T-helper 22 cell (primary cell): ENCODE data around the gene SEMA4D.

Source experiments
- DNase-seq: peaks from one replicate; pipeline ENCODE4 v3.0.0-alpha.2; 2020; ENCODE audit warnings: low read depth

SEMA4D gene

GRCh38 chr9:89528131-89528530, 30.2 kb upstream of the SEMA4D start:
- DNase-seq: no peak

- DNase-seq: no peak
Measured at GRCh38 chr9:89527084-89527483, 29.2 kb upstream of the SEMA4D start.

- DNase-seq: no peak
Measured at GRCh38 chr9:89526667-89527066, 28.8 kb upstream of the SEMA4D start.

- DNase-seq: no peak
Measured at GRCh38 chr9:89525446-89526374, 27.8 kb upstream of the SEMA4D start.

GRCh38 chr9:89524963-89525362, 27.1 kb upstream of the SEMA4D start:
- no peak for DNase-seq

GRCh38 chr9:89523948-89524347, 26.0 kb upstream of the SEMA4D start:
- DNase-seq: peak; percentile 46

- DNase-seq: no peak
Measured at GRCh38 chr9:89522959-89523285, 25.0 kb upstream of the SEMA4D start.

GRCh38 chr9:89522261-89522958, 24.5 kb upstream of the SEMA4D start:
- peak; percentile 79 for DNase-seq

GRCh38 chr9:89519366-89519805, 21.5 kb upstream of the SEMA4D start:
- DNase-seq: no peak

- DNase-seq: no peak
Measured at GRCh38 chr9:89518466-89519365, 20.8 kb upstream of the SEMA4D start.

- no peak for DNase-seq
Measured at GRCh38 chr9:89515416-89515815, 17.5 kb upstream of the SEMA4D start.

- DNase-seq: no peak
Measured at GRCh38 chr9:89514956-89515355, 17.0 kb upstream of the SEMA4D start.

- DNase-seq: no peak
Measured at GRCh38 chr9:89514337-89514736, 16.4 kb upstream of the SEMA4D start.

- no peak for DNase-seq
Measured at GRCh38 chr9:89513837-89514236, 15.9 kb upstream of the SEMA4D start.

- DNase-seq: no peak
Measured at GRCh38 chr9:89512382-89512781, 14.5 kb upstream of the SEMA4D start.

- no peak for DNase-seq
Measured at GRCh38 chr9:89508951-89509615, 11.2 kb upstream of the SEMA4D start.

- no peak for DNase-seq
Measured at GRCh38 chr9:89505911-89506310, 8.0 kb upstream of the SEMA4D start.

- no peak for DNase-seq
Measured at GRCh38 chr9:89505048-89505447, 7.1 kb upstream of the SEMA4D start.

GRCh38 chr9:89502671-89503070, 4.8 kb upstream of the SEMA4D start:
- DNase-seq: no peak

- peak; percentile 75 for DNase-seq
Measured at GRCh38 chr9:89502038-89502601, 4.2 kb upstream of the SEMA4D start.

GRCh38 chr9:89501311-89501898, 3.5 kb upstream of the SEMA4D start:
- no peak for DNase-seq
